22Rv1 (cell line): ENCODE results near the gene ROM1.

ENCODE experiments used
- H3K27ac ChIP-seq: fragments of 450-650 bp; 2 replicates; pipeline ENCODE4 v1.5.1; 2017
- ZFX ChIP-seq: fragments of 450-650 bp; IDR thresholded peaks from 2 replicates; pipeline ENCODE4 v1.6.1; 2017; ENCODE audit warnings: antibody characterized with exemption, borderline replicate concordance
- TF ChIP-seq, protein P1 (sequence below): fragments of 450-650 bp; IDR thresholded peaks from 2 replicates; pipeline ENCODE4 v1.5.1; 2017; ENCODE audit warnings: mild to moderate bottlenecking

Gene ROM1

DNA sequence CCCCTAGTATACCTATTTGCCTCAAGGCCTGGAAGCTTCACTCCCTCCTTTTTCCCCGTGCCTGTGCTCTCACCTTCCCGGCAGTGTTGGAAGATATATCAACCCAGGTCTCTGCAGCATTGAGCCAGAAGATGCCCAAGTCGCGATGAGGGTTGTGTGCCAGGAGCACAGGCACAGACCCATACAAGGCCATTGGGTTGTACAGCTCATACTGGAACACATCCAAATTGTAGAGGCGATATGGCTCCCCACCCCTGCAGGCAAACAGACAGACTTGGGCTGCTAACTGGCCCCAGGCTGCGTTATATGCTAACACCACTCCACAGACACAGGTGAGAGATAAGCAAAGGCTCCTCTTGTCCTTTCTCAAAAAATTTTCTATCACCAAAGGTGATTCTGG is 19.4 kb downstream of the ROM1 start:
- no peak for TF ChIP-seq ZFX
- H3K27ac ChIP-seq = no peak overlapping the region

DNA sequence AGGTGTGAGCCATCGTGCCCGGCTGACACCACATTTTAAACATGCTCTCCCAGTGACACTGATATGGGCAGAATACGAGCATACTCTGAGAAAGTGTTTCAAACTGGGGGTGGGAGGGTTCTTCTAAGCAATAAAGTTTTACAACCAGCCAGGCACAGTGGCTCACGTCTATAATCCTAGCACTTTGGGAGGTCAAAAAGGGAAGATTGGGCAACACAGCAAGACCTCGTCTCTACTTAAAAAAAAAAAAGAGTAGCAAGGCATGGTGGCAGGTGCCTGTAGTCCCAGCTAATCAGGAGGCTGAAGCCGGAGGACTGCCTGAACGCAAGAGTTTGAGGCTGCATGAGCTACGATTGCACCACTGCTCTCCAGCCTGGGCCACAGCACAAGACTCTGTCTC is 31.2 kb downstream of the ROM1 start:
- H3K27ac ChIP-seq = no peak overlapping the region
- TF ChIP-seq, protein P1, sequence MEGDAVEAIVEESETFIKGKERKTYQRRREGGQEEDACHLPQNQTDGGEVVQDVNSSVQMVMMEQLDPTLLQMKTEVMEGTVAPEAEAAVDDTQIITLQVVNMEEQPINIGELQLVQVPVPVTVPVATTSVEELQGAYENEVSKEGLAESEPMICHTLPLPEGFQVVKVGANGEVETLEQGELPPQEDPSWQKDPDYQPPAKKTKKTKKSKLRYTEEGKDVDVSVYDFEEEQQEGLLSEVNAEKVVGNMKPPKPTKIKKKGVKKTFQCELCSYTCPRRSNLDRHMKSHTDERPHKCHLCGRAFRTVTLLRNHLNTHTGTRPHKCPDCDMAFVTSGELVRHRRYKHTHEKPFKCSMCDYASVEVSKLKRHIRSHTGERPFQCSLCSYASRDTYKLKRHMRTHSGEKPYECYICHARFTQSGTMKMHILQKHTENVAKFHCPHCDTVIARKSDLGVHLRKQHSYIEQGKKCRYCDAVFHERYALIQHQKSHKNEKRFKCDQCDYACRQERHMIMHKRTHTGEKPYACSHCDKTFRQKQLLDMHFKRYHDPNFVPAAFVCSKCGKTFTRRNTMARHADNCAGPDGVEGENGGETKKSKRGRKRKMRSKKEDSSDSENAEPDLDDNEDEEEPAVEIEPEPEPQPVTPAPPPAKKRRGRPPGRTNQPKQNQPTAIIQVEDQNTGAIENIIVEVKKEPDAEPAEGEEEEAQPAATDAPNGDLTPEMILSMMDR = no peak
- no peak for TF ChIP-seq ZFX

- TF ChIP-seq, protein P1 = no peak
- TF ChIP-seq ZFX = no peak
Measured at GRCh38 chr11:62645671-62645945, 32.6 kb downstream of the ROM1 start.

DNA sequence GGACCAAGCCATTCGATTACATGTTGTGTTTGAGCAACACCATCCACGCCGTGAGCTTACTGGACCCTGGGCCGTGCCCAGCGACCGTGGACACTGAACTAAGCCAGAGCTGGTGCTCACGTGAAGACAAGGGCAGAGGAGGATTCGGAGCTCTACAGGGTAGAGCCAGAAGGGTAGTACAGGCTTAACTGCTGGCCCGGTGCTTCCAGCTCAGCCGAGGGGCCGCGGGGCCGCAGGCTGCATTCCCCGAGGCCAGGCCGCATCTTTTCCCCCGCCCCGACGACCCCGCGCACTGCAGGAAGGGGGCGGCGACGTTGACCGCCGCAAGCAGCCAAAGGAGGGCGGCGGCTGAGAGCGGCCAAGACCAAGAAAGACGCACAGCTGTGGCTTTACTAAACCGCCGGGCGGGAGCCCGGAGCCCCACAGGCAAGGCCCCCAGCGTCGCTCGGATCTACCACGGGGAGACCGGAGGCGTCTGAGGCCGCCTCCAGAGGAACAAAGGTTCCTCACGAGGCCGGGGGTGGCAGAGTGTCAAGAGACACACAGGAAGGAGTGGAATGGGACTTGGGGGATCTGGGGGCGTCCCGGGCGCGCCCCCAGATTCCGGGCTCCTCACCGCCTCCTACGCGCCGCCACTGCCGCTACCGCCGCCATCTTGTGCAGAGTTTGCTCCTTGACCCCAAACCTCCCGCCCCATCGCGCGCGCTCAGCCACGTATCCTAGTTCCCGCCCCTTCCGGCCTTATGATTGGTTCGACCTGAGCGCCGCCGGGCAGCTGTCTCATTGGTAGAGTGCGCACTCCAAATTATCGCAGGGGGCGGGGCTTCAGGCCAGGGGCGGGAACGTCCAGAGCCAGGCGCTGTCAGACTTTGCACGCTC is 33.1 kb downstream of the ROM1 start, which contains the start of gene GANAB:
Gene GANAB (minus strand): TSS at position 668 of the 879 bp plus-strand sequence. CDS start 14 bp downstream, at position 654.
- TF ChIP-seq, protein P1 = no peak
- H3K27ac ChIP-seq = peak within 1 kb of the TSS; percentile 83

More at GRCh38 chr11:62645671-62645945, 32.6 kb downstream of the ROM1 start:
- peak overlapping the region; percentile 83 for H3K27ac ChIP-seq

GRCh38 chr11:62646825-62647608 is 34.0 kb downstream of the ROM1 start:
- peak overlapping the region; percentile 83 for H3K27ac ChIP-seq
- TF ChIP-seq, protein P1 = no peak
- no peak for TF ChIP-seq ZFX

DNA sequence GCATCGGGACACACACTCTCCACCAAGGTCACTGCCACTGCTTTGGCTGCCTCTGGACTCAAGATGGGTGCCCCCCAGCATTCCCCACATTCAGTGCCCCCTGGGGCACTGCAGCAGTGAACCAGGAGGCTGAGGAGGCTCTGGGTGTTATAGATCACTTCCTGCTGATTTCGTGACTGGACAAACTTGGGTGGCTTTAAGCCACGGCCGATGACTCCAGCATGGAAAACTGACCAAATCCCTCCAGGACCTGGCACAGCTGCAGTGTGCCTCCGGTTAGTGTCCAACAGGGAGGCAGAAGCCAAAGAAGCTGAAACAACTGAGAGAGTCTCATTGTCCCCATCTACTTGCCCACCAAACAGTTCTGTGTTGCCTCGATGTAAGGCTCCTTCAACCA is 34.5 kb downstream of the ROM1 start:
- peak overlapping the region; percentile 83 for H3K27ac ChIP-seq
- no peak for TF ChIP-seq ZFX
- TF ChIP-seq, protein P1 = no peak

- peak overlapping the region; percentile 83; the same call in 1 of the 2 replicates for H3K27ac ChIP-seq
- TF ChIP-seq, protein P1 = no peak
- TF ChIP-seq ZFX = no peak
Measured at GRCh38 chr11:62648185-62648966, 35.3 kb downstream of the ROM1 start.
